ENCODE data around the gene CENPP.

The CENPP gene

DNA sequence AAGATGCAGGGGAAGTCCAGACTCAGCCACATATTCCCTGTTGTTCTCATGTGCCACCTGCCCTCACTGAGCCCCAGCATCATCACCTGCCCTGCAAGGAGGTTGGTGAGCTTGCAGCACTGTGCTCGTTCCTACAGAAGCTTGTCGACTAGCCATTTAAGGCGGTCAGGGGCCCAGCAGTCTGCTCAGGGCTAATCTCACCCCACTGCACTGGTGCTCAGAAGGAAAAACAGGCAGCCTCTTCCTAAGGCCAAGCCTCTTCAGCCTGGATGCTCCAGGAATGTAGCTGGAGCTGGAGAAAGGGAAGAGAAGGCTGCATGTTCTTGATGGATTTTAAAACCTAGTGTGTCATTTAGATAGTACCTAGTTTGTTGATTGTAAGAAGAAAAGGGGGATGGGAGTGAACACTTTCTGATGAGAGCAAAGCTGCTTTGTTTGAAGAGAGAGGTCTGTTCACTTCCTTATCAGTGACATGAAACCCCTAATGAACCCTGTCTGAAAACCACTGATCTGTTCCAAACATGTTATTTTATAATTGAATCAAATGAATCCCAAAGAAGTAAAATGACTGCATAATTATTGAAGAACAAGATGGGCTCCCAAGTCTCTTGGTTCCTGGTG lies 167.1 kb downstream of the CENPP start:
- no peaks in the 10 kb centered on the region for H3K9me3 ChIP-seq (ENCODE audit: insufficient read depth, low read length)
- no peaks in the 10 kb centered on the region; the same call in 1 of the 2 replicates for H3F3A ChIP-seq (ENCODE audit: insufficient read depth)
- no peak overlapping the region for H3K4me3 ChIP-seq (ENCODE audit: insufficient read depth, low read length, poor library complexity, severe bottlenecking)

DNA sequence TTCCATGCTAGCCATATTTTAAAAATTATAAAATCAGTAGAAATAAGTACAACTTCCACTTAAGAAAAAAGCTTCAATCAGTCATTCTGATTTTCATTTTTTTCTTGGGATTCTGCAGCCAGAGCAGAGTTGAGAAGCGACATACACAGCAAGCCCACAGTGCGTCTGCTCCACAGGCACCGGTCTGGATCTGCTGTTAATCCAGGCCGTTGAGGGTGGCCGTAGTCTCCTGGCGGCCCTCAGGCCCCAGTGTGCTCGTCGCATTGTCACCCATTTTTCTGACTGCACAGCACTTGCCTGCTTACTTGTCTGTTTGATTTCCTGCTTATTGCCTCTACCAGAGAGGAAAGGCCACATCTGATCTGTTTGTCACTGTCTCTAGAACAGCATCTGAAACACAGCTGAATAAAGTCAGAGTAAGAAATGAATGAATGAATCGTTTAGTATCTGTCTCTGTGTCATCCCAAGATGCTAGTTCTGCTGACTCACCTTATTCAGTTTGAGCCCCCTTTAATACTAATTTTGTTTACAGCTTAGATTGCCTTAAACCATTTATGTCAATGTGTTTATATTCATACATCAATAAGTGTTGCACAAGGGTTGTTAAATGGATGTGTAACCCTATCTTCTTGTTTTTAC lies 168.1 kb downstream of the CENPP start:
- H4K20me1 ChIP-seq (ENCODE audit: low read depth, low read length), result no peaks in the 10 kb centered on the region
- H3K4me2 ChIP-seq (ENCODE audit: low read depth, low read length, poor library complexity, severe bottlenecking), result no peak overlapping the region
- H3K27me3 ChIP-seq (ENCODE audit: low read length), result no peaks in the 10 kb centered on the region
- H3K9ac ChIP-seq (ENCODE audit: low read length), result no peak overlapping the region
- H3K27ac ChIP-seq (ENCODE audit: low read depth, low read length), result no peak overlapping the region
- no peaks in the 10 kb centered on the region for H3K79me2 ChIP-seq (ENCODE audit: insufficient read depth, low read length)
- no peaks in the 10 kb centered on the region for H3K36me3 ChIP-seq (ENCODE audit: low read length)
- H3F3A ChIP-seq (ENCODE audit: insufficient read depth), result no peaks in the 10 kb centered on the region; the same call in 1 of the 2 replicates
- TF ChIP-seq EZH2phosphoT487 (conservative IDR thresholded peaks at IDR 0.05; ENCODE audit: low read length), result no peak
- TF ChIP-seq, protein P1, sequence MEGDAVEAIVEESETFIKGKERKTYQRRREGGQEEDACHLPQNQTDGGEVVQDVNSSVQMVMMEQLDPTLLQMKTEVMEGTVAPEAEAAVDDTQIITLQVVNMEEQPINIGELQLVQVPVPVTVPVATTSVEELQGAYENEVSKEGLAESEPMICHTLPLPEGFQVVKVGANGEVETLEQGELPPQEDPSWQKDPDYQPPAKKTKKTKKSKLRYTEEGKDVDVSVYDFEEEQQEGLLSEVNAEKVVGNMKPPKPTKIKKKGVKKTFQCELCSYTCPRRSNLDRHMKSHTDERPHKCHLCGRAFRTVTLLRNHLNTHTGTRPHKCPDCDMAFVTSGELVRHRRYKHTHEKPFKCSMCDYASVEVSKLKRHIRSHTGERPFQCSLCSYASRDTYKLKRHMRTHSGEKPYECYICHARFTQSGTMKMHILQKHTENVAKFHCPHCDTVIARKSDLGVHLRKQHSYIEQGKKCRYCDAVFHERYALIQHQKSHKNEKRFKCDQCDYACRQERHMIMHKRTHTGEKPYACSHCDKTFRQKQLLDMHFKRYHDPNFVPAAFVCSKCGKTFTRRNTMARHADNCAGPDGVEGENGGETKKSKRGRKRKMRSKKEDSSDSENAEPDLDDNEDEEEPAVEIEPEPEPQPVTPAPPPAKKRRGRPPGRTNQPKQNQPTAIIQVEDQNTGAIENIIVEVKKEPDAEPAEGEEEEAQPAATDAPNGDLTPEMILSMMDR (IDR thresholded peaks at IDR 0.05; ENCODE audit: insufficient read depth, low read length, poor library complexity, severe bottlenecking), result no peak
- no peaks in the 10 kb centered on the region for H3K9me3 ChIP-seq (ENCODE audit: insufficient read depth, low read length)
- H2AFZ ChIP-seq (ENCODE audit: low read depth, low read length, severe bottlenecking), result no peak overlapping the region
- no peak overlapping the region for H3K4me3 ChIP-seq (ENCODE audit: insufficient read depth, low read length, poor library complexity, severe bottlenecking)
- H3K9me2 ChIP-seq (replicated peaks; ENCODE audit: insufficient read depth, low read length), result no peaks in the 10 kb centered on the region

More for the DNA sequence above, 167.1 kb downstream of the CENPP start:
- Histone ChIP-seq H3K27ac (ENCODE audit: low read depth, low read length) (no peak overlapping the region), H2AFZ (ENCODE audit: low read depth, low read length, severe bottlenecking) (no peak overlapping the region), H3K27me3 (ENCODE audit: low read length) (no peaks in the 10 kb centered on the region), H3K36me3 (ENCODE audit: low read length) (no peaks in the 10 kb centered on the region), H3K9ac (ENCODE audit: low read length) (no peak overlapping the region), H3K79me2 (ENCODE audit: insufficient read depth, low read length) (no peaks in the 10 kb centered on the region), H4K20me1 (ENCODE audit: low read depth, low read length) (no peaks in the 10 kb centered on the region), H3K4me2 (ENCODE audit: low read depth, low read length, poor library complexity, severe bottlenecking) (no peak overlapping the region), H3K9me2 (replicated peaks; ENCODE audit: insufficient read depth, low read length) (no peaks in the 10 kb centered on the region)
- TF ChIP-seq EZH2phosphoT487 (conservative IDR thresholded peaks at IDR 0.05; ENCODE audit: low read length), result no peak
- TF ChIP-seq, protein P1 (IDR thresholded peaks at IDR 0.05; ENCODE audit: insufficient read depth, low read length, poor library complexity, severe bottlenecking), result no peak

DNA sequence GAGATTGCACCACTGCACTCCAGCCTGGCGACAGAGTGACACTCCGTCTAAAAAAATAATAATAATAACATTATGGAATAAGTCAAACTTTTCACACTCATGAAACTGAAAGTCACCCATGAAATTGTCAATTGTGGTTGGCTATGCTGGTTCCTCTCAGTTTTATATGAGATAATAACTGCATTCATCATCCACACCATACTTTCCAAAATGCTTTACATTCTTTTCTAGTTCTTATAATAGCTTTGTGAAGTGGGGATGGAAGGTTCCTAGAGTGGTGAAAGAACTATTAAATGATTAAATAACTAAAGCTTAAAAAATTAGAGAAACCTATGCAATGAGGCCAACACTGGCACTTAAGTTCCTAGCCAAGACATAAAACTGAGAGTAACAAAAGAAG lies 169.1 kb downstream of the CENPP start:
- Histone ChIP-seq H2AFZ (ENCODE audit: low read depth, low read length, severe bottlenecking) (no peak overlapping the region), H3K36me3 (ENCODE audit: low read length) (no peaks in the 10 kb centered on the region), H3K4me2 (ENCODE audit: low read depth, low read length, poor library complexity, severe bottlenecking) (no peak overlapping the region), H3K27me3 (ENCODE audit: low read length) (no peaks in the 10 kb centered on the region), H4K20me1 (ENCODE audit: low read depth, low read length) (no peaks in the 10 kb centered on the region), H3K9me3 (ENCODE audit: insufficient read depth, low read length) (no peaks in the 10 kb centered on the region), H3K79me2 (ENCODE audit: insufficient read depth, low read length) (no peaks in the 10 kb centered on the region), H3K9ac (ENCODE audit: low read length) (no peak overlapping the region), H3F3A (ENCODE audit: insufficient read depth) (no peaks in the 10 kb centered on the region; the same call in 1 of the 2 replicates), H3K4me3 (ENCODE audit: insufficient read depth, low read length, poor library complexity, severe bottlenecking) (no peak overlapping the region), H3K27ac (ENCODE audit: low read depth, low read length) (no peak overlapping the region), H3K9me2 (replicated peaks; ENCODE audit: insufficient read depth, low read length) (no peaks in the 10 kb centered on the region)
- TF ChIP-seq, protein P1 (IDR thresholded peaks at IDR 0.05; ENCODE audit: insufficient read depth, low read length, poor library complexity, severe bottlenecking), result no peak
- TF ChIP-seq EZH2phosphoT487 (conservative IDR thresholded peaks at IDR 0.05; ENCODE audit: low read length), result no peak
